Measurements from ENCODE around the gene LGALS8.

Gene LGALS8

GRCh38 chr1:236552901-236553300, 29.1 kb downstream of the LGALS8 start:
- DNase-seq (ENCODE audit: low spot score) = no peak
- POLR2A ChIA-PET (ENCODE audit: low non-redundant PET) = no interaction called here
- CTCF ChIA-PET = no interaction called here
- TF ChIP-seq, protein P1, sequence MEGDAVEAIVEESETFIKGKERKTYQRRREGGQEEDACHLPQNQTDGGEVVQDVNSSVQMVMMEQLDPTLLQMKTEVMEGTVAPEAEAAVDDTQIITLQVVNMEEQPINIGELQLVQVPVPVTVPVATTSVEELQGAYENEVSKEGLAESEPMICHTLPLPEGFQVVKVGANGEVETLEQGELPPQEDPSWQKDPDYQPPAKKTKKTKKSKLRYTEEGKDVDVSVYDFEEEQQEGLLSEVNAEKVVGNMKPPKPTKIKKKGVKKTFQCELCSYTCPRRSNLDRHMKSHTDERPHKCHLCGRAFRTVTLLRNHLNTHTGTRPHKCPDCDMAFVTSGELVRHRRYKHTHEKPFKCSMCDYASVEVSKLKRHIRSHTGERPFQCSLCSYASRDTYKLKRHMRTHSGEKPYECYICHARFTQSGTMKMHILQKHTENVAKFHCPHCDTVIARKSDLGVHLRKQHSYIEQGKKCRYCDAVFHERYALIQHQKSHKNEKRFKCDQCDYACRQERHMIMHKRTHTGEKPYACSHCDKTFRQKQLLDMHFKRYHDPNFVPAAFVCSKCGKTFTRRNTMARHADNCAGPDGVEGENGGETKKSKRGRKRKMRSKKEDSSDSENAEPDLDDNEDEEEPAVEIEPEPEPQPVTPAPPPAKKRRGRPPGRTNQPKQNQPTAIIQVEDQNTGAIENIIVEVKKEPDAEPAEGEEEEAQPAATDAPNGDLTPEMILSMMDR (conservative IDR thresholded peaks at IDR 0.05; ENCODE audit: low read depth) = no peak
- no peak overlapping the region for H3K27ac ChIP-seq

GRCh38 chr1:236553370-236553769, 29.6 kb downstream of the LGALS8 start:
- DNase-seq (ENCODE audit: low spot score) = no peak
- ChIA-PET CTCF (no interaction called here), POLR2A (ENCODE audit: low non-redundant PET) (no interaction called here)
- no peak overlapping the region for H3K27ac ChIP-seq
- TF ChIP-seq, protein P1 (conservative IDR thresholded peaks at IDR 0.05; ENCODE audit: low read depth) = no peak

DNA sequence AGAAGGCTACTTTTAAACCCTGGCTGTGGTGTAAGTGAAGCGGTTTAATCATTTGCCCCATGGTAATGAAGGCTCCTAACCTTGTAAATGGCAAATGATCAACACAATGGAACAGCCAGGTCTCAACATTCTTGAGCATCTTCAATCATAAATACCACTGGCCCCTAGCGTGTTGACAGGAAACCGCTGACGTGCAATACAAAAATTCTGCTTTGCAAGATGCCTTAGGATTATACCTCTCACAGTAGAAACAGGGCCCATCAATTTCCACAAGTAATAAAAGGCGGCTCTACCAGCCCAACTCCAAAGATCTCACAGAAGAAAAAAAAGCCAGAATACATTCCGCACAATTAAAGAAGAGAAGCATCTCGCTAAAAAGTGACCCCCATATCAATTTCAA, 32.8 kb downstream of the LGALS8 start:
- ChIA-PET POLR2A (ENCODE audit: low non-redundant PET) (no interaction called here), CTCF (no interaction called here)
- H3K27ac ChIP-seq = no peak overlapping the region
- TF ChIP-seq, protein P1 (conservative IDR thresholded peaks at IDR 0.05; ENCODE audit: low read depth) = no peak
- no peak for DNase-seq (ENCODE audit: low spot score)

- ChIA-PET POLR2A (ENCODE audit: low non-redundant PET) (no interaction called here), CTCF (interaction anchor here (0.7 kb wide), 1 partner anchor 92 kb away, joined by 5 read pairs; no protein-coding TSS in a partner anchor)
- no peak for DNase-seq (ENCODE audit: low spot score)
- no peak overlapping the region for H3K27ac ChIP-seq
- TF ChIP-seq, protein P1 (conservative IDR thresholded peaks at IDR 0.05; ENCODE audit: low read depth) = no peak
These were observed 34.3 kb downstream of the LGALS8 start for GRCh38 chr1:236558081-236558480.

DNA sequence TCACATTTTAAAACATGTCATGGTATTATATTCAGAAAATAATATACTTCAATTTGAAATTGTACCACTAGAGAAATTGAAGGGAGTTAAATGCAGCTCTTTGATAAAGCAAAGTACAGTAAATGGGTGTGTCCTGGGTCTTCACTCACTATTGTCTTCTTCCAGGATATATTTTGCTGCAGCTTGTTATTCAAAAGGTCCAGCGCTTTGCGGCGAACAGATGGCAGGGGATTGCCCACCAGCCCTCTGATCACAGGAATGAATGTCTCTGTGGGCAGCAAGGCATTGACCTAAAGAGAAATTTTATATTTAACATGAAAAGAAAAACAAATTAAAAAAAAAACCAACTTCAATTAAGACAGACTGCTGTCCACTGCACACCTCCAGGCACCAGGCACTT, 35.1 kb downstream of the LGALS8 start:
- ChIA-PET POLR2A (ENCODE audit: low non-redundant PET) (no interaction called here), CTCF (interaction anchor here (0.7 to 1.3 kb wide), 2 partner anchors 10 to 93 kb away, joined by 4 to 5 read pairs; no protein-coding TSS in a partner anchor)
- TF ChIP-seq, protein P1 (conservative IDR thresholded peaks at IDR 0.05; ENCODE audit: low read depth) = no peak
- no peak overlapping the region for H3K27ac ChIP-seq
- DNase-seq (ENCODE audit: low spot score) = no peak

GRCh38 chr1:236560213-236560771, 36.5 kb downstream of the LGALS8 start:
- ChIA-PET CTCF (no interaction called here), POLR2A (ENCODE audit: low non-redundant PET) (no interaction called here)
- TF ChIP-seq, protein P1 (conservative IDR thresholded peaks at IDR 0.05; ENCODE audit: low read depth) = no peak
- H3K27ac ChIP-seq = no peak overlapping the region
- DNase-seq (ENCODE audit: low spot score) = no peak

Measured in RWPE1 (cell line).